Colonic mucosa (tissue), 4 donors: ENCODE results near the gene TBC1D22B. TPM values are rescaled to one million over a fixed set of nuclear protein-coding genes. Genes with fewer than 3 reads are reported as not detected.

Experiments
- DNase-seq: peaks from one replicate; pipeline ENCODE4 v3.0.0-alpha.2; 2020
- H3K27ac ChIP-seq: fragments of 200-600 bp; one replicate; pipeline ENCODE4 v1.8.0; 2021
- H3K27me3 ChIP-seq: fragments of 200-600 bp; one replicate; pipeline ENCODE4 v1.8.0; 2021
- H3K36me3 ChIP-seq: fragments of 200-600 bp; one replicate; pipeline ENCODE4 v1.8.0; 2021
- H3K4me1 ChIP-seq: fragments of 200-600 bp; one replicate; pipeline ENCODE4 v1.8.0; 2021; ENCODE audit warnings: mild to moderate bottlenecking
- H3K4me3 ChIP-seq: fragments of 200-600 bp; one replicate; pipeline ENCODE4 v1.8.0; 2021
- H3K9ac ChIP-seq, 2 donors: one replicate each; pipeline ENCODE4 v1.7.0; 2013; ENCODE audit warnings: control low read depth in 2 of 2, low read depth in 2 of 2, low read length in 2 of 2
- H3K9me3 ChIP-seq: fragments of 200-600 bp; one replicate; pipeline ENCODE4 v1.8.0; 2021
- CTCF ChIP-seq: fragments of 200-600 bp; IDR thresholded peaks from one replicate; pipeline ENCODE4 v1.8.0; 2022; ENCODE audit warnings: antibody characterized with exemption, mild to moderate bottlenecking
- intact Hi-C: fragments of 100-400 bp; cut with DNase I; formaldehyde crosslinking; loops from one replicate; pipeline ENCODE4 v1.14.1; 2022
- total RNA-seq, 2 donors: library from RNA; stranded (reverse); fragmentation: NEBNext Ultra II Directional in 1 of 2; extraction: Animal tissue kit (Norgen Biotek cat#: 25700) in 1 of 2; gene quantifications; one replicate each; pipeline ENCODE4 v1.2.1, GENCODE V29; 2021
- donor health status: healthy.
- donor health status: DM: no; HTN: no; CAD: no.
- donor health status: DM: no; HTN: no; CAD: no.

TBC1D22B gene
- total RNA-seq, 2 donors from 2014 or later: 13.3 to 15.2 TPM

- TF ChIP-seq CTCF: no peak
- intact Hi-C loops: no loop called here
- H3K4me3 ChIP-seq: no peak overlapping the region
- H3K9ac ChIP-seq: no peak overlapping the region
- H3K4me1 ChIP-seq: no peaks in the 10 kb centered on the region
- no peak for DNase-seq
- H3K27me3 ChIP-seq: no peaks in the 10 kb centered on the region
- H3K36me3 ChIP-seq: no peaks in the 10 kb centered on the region
- no peak overlapping the region for H3K27ac ChIP-seq
- H3K9me3 ChIP-seq: no peaks in the 10 kb centered on the region
These were observed 22.0 kb downstream of the TBC1D22B start for GRCh38 chr6:37279366-37280134.

- no peaks in the 10 kb centered on the region for H3K36me3 ChIP-seq
These were observed 22.8 kb downstream of the TBC1D22B start for GRCh38 chr6:37280162-37280887.

GRCh38 chr6:37282371-37282770 is 24.8 kb downstream of the TBC1D22B start:
- H3K9me3 ChIP-seq: no peaks in the 10 kb centered on the region
- H3K4me3 ChIP-seq: no peak overlapping the region
- no peak for DNase-seq
- H3K36me3 ChIP-seq: peaks cover 7% of the 10 kb centered on the region
- no peak overlapping the region for H3K9ac ChIP-seq
- TF ChIP-seq CTCF: no peak
- H3K27me3 ChIP-seq: no peaks in the 10 kb centered on the region
- H3K4me1 ChIP-seq: no peaks in the 10 kb centered on the region
- H3K27ac ChIP-seq: no peak overlapping the region
- intact Hi-C loops: no loop called here

More at GRCh38 chr6:37280162-37280887, 22.8 kb downstream of the TBC1D22B start:
- Histone ChIP-seq H3K9me3 (no peaks in the 10 kb centered on the region), H3K4me1 (no peaks in the 10 kb centered on the region), H3K27ac (no peak overlapping the region), H3K9ac (no peak overlapping the region), H3K4me3 (no peak overlapping the region), H3K27me3 (no peaks in the 10 kb centered on the region)
- DNase-seq: no peak
- TF ChIP-seq CTCF: no peak
- intact Hi-C loops: no loop called here

GRCh38 chr6:37283268-37283667 is 25.7 kb downstream of the TBC1D22B start:
- Histone ChIP-seq H3K4me3 (no peak overlapping the region), H3K9ac (no peak overlapping the region), H3K27ac (no peak overlapping the region), H3K9me3 (no peaks in the 10 kb centered on the region), H3K4me1 (no peaks in the 10 kb centered on the region), H3K27me3 (no peaks in the 10 kb centered on the region), H3K36me3 (peaks cover 7% of the 10 kb centered on the region)
- DNase-seq: no peak
- TF ChIP-seq CTCF: no peak
- intact Hi-C loops: no loop called here

- Histone ChIP-seq H3K4me1 (no peaks in the 10 kb centered on the region), H3K36me3 (peaks cover 7% of the 10 kb centered on the region), H3K4me3 (no peak overlapping the region), H3K9me3 (no peaks in the 10 kb centered on the region), H3K27ac (no peak overlapping the region), H3K9ac (no peak overlapping the region), H3K27me3 (no peaks in the 10 kb centered on the region)
- no peak for DNase-seq
- intact Hi-C loops: no loop called here
- TF ChIP-seq CTCF: no peak
These were observed 26.1 kb downstream of the TBC1D22B start for GRCh38 chr6:37283671-37284151.
